HCT116 (cell line): ENCODE results near the gene EIPR1.

Experiments
- ATF3 ChIP-seq: IDR thresholded peaks from 2 replicates; pipeline ENCODE4 v1.6.1; 2012
- CTCF ChIP-seq, 3 experiments: fragments of 200-600 bp in 1 of 3; sonication (generic) in 1 of 3; IDR thresholded peaks in 2 of 3; conservative IDR thresholded peaks in 1 of 3; 2 replicates each; pipeline ENCODE4 v1.5.1; 2012 to 2017; ENCODE audit warnings: low read depth in 2 of 3, low read length in 2 of 3, antibody characterized with exemption in 1 of 3, borderline replicate concordance in 1 of 3, control low read depth in 1 of 3, mild to moderate bottlenecking in 1 of 3, mixed read lengths in 1 of 3, mixed run types in 1 of 3, moderate library complexity in 1 of 3; ENCODE audit not compliant: insufficient read depth in 1 of 3
- ELF1 ChIP-seq: IDR thresholded peaks from 2 replicates; pipeline ENCODE4 v1.6.1; 2012; ENCODE audit warnings: low read depth, borderline replicate concordance
- JUND ChIP-seq: IDR thresholded peaks from 2 replicates; pipeline ENCODE4 v1.6.1; 2012
- POLR2A ChIP-seq: IDR thresholded peaks from 2 replicates; pipeline ENCODE4 v1.7.0; 2011; ENCODE audit warnings: borderline replicate concordance; ENCODE audit not compliant: insufficient read depth, insufficient read length; ENCODE audit errors: extremely low read depth
- POLR2AphosphoS5 ChIP-seq: IDR thresholded peaks from 2 replicates; pipeline ENCODE4 v1.6.1; 2011; ENCODE audit warnings: mild to moderate bottlenecking, low read depth, low read length, moderate library complexity

GRCh38 chr2:3321825-3322224, 55.8 kb downstream of the EIPR1 start:
- TF ChIP-seq POLR2A = no peak
- no peak for TF ChIP-seq ELF1
- no peak for TF ChIP-seq JUND
- TF ChIP-seq POLR2AphosphoS5 = no peak
- no peak for TF ChIP-seq CTCF (IDR thresholded peaks at IDR 0.05 in 2 of 3, conservative IDR thresholded peaks at IDR 0.05 in 1 of 3; ENCODE audit: borderline replicate concordance in 1 of 3, insufficient read depth in 1 of 3, low read depth in 2 of 3, low read length in 2 of 3)
- TF ChIP-seq ATF3 = no peak
